ENCODE measurements around the gene CFAP299.

The CFAP299 gene

DNA sequence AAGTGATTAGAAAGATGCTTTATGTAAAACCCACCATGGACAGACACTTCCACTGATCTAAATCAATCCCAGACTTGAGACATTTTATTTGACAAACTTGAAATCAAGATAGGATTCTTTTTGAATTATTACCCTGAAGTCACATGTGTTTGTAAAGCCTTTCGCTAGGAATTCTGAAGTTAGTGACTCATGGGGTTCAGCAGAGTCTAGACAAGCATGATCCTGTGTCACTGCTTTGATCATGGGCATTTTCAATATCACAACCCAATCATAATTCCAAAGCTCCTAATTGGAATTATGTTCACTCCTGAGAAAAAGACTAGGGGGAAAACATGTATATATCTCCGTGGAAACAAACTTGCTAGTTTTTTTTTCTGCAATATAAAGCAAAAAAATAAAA is 627.5 kb downstream of the CFAP299 start:
- no peaks in the 10 kb centered on the region for H3K36me3 ChIP-seq (ENCODE audit: low read length)
- no peak overlapping the region for H3K27ac ChIP-seq (ENCODE audit: low read depth, low read length)
- no peaks in the 10 kb centered on the region for H3F3A ChIP-seq (ENCODE audit: insufficient read depth)
- TF ChIP-seq, protein P1, sequence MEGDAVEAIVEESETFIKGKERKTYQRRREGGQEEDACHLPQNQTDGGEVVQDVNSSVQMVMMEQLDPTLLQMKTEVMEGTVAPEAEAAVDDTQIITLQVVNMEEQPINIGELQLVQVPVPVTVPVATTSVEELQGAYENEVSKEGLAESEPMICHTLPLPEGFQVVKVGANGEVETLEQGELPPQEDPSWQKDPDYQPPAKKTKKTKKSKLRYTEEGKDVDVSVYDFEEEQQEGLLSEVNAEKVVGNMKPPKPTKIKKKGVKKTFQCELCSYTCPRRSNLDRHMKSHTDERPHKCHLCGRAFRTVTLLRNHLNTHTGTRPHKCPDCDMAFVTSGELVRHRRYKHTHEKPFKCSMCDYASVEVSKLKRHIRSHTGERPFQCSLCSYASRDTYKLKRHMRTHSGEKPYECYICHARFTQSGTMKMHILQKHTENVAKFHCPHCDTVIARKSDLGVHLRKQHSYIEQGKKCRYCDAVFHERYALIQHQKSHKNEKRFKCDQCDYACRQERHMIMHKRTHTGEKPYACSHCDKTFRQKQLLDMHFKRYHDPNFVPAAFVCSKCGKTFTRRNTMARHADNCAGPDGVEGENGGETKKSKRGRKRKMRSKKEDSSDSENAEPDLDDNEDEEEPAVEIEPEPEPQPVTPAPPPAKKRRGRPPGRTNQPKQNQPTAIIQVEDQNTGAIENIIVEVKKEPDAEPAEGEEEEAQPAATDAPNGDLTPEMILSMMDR (IDR thresholded peaks at IDR 0.05; ENCODE audit: insufficient read depth, low read length, poor library complexity, severe bottlenecking), result no peak
- TF ChIP-seq EZH2phosphoT487 (conservative IDR thresholded peaks at IDR 0.05; ENCODE audit: low read length), result no peak
- H3K9ac ChIP-seq (ENCODE audit: low read length), result no peak overlapping the region
- H2AFZ ChIP-seq (ENCODE audit: low read depth, low read length, severe bottlenecking), result no peak overlapping the region
- H3K27me3 ChIP-seq (ENCODE audit: low read length), result no peaks in the 10 kb centered on the region
- H3K9me2 ChIP-seq (replicated peaks; ENCODE audit: insufficient read depth, low read length), result no peaks in the 10 kb centered on the region
- no peaks in the 10 kb centered on the region for H3K79me2 ChIP-seq (ENCODE audit: insufficient read depth, low read length)
- H3K9me3 ChIP-seq (ENCODE audit: insufficient read depth, low read length), result no peaks in the 10 kb centered on the region
- no peaks in the 10 kb centered on the region for H4K20me1 ChIP-seq (ENCODE audit: low read depth, low read length)
- no peak overlapping the region for H3K4me2 ChIP-seq (ENCODE audit: low read depth, low read length, poor library complexity, severe bottlenecking)
- H3K4me3 ChIP-seq (ENCODE audit: insufficient read depth, low read length, poor library complexity, severe bottlenecking), result no peak overlapping the region

DNA sequence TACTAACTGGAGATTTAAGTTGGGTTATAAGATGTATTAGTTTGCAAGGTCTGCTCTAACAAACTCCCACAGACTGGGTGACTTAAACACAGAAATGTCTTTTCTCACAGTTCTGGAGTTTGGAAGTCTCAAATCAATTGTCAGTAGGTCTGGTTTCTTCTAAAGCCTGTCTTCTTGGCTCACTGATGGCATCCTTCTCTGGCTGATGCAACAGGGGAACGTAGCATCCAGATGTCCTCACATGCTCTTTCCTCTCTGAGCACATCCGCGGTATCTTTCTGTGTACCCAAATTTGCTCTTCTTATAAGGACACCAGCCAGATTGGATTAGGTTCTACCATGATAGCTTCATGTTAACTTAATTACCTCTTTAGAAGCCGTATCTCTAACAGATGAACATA is 631.8 kb downstream of the CFAP299 start:
- Histone ChIP-seq H3K9me2 (replicated peaks; ENCODE audit: insufficient read depth, low read length) (no peaks in the 10 kb centered on the region), H3K79me2 (ENCODE audit: insufficient read depth, low read length) (no peaks in the 10 kb centered on the region), H3K36me3 (ENCODE audit: low read length) (no peaks in the 10 kb centered on the region), H4K20me1 (ENCODE audit: low read depth, low read length) (no peaks in the 10 kb centered on the region), H3F3A (ENCODE audit: insufficient read depth) (no peaks in the 10 kb centered on the region), H2AFZ (ENCODE audit: low read depth, low read length, severe bottlenecking) (no peak overlapping the region), H3K27me3 (ENCODE audit: low read length) (no peaks in the 10 kb centered on the region), H3K4me2 (ENCODE audit: low read depth, low read length, poor library complexity, severe bottlenecking) (no peak overlapping the region), H3K27ac (ENCODE audit: low read depth, low read length) (no peak overlapping the region), H3K4me3 (ENCODE audit: insufficient read depth, low read length, poor library complexity, severe bottlenecking) (no peak overlapping the region), H3K9me3 (ENCODE audit: insufficient read depth, low read length) (no peaks in the 10 kb centered on the region), H3K9ac (ENCODE audit: low read length) (no peak overlapping the region)
- TF ChIP-seq, protein P1 (IDR thresholded peaks at IDR 0.05; ENCODE audit: insufficient read depth, low read length, poor library complexity, severe bottlenecking), result no peak
- no peak for TF ChIP-seq EZH2phosphoT487 (conservative IDR thresholded peaks at IDR 0.05; ENCODE audit: low read length)

DNA sequence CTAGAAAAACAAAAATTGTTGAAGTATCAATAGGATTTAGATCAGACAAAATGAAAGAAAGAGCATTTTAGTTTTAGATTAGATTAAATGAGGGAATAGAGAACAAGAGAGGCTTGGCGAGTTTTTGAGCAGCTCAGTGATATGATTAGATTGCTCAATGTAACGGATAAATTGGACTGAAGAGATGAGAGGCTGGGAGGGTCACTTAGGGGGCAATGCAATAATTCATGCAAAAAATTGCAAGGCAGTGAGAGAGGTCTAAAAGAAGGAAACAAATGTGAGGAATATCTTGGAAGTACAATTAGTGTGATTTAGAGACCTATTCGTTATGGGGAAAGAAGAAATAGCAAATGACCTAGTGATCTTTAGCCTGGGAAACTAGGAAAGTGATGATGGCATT is 644.7 kb downstream of the CFAP299 start:
- H3K36me3 ChIP-seq (ENCODE audit: low read length), result no peaks in the 10 kb centered on the region
- H3F3A ChIP-seq (ENCODE audit: insufficient read depth), result no peaks in the 10 kb centered on the region
- no peak for TF ChIP-seq EZH2phosphoT487 (conservative IDR thresholded peaks at IDR 0.05; ENCODE audit: low read length)
- TF ChIP-seq, protein P1 (IDR thresholded peaks at IDR 0.05; ENCODE audit: insufficient read depth, low read length, poor library complexity, severe bottlenecking), result no peak
- H3K9ac ChIP-seq (ENCODE audit: low read length), result no peak overlapping the region
- no peak overlapping the region for H3K27ac ChIP-seq (ENCODE audit: low read depth, low read length)
- H3K79me2 ChIP-seq (ENCODE audit: insufficient read depth, low read length), result no peaks in the 10 kb centered on the region
- no peak overlapping the region for H2AFZ ChIP-seq (ENCODE audit: low read depth, low read length, severe bottlenecking)
- no peak overlapping the region for H3K4me3 ChIP-seq (ENCODE audit: insufficient read depth, low read length, poor library complexity, severe bottlenecking)
- no peaks in the 10 kb centered on the region for H3K9me2 ChIP-seq (replicated peaks; ENCODE audit: insufficient read depth, low read length)
- no peak overlapping the region for H3K4me2 ChIP-seq (ENCODE audit: low read depth, low read length, poor library complexity, severe bottlenecking)
- H3K9me3 ChIP-seq (ENCODE audit: insufficient read depth, low read length), result no peaks in the 10 kb centered on the region
- H3K27me3 ChIP-seq (ENCODE audit: low read length), result no peaks in the 10 kb centered on the region
- no peaks in the 10 kb centered on the region for H4K20me1 ChIP-seq (ENCODE audit: low read depth, low read length)
